ENCODE measurements around the gene PRSS16.

The PRSS16 gene

GRCh38 chr6:27275025-27275956 lies 27.8 kb downstream of the PRSS16 start:
- Histone ChIP-seq H3K4me3 (ENCODE audit: low read depth, low read length) (no peak overlapping the region), H3K27ac (no peak overlapping the region), H3K27me3 (replicated peaks) (peaks cover 2% of the 10 kb centered on the region), H3K36me3 (replicated peaks) (no peaks in the 10 kb centered on the region)
- in situ Hi-C loops (cut with HindIII; ENCODE audit: low pct_ligation_motif_present, low sequenced_read_pairs) = no loop called here
- no peak for TF ChIP-seq CTCF (IDR thresholded peaks at IDR 0.05; ENCODE audit: low read depth, low read length, missing control alignments)
- peak; percentile 24 for DNase-seq

- Histone ChIP-seq H3K27ac (no peak overlapping the region), H3K4me3 (ENCODE audit: low read depth, low read length) (peak overlapping the region; percentile 59), H3K27me3 (replicated peaks) (peaks cover 18% of the 10 kb centered on the region), H3K36me3 (replicated peaks) (no peaks in the 10 kb centered on the region)
- TF ChIP-seq CTCF (IDR thresholded peaks at IDR 0.05; ENCODE audit: low read depth, low read length, missing control alignments) = no peak
- in situ Hi-C loops (cut with HindIII; ENCODE audit: low pct_ligation_motif_present, low sequenced_read_pairs) = no loop called here
- no peak for DNase-seq
Measured at GRCh38 chr6:27279513-27280063, 32.1 kb downstream of the PRSS16 start.

GRCh38 chr6:27280064-27280539 lies 32.6 kb downstream of the PRSS16 start:
- peak overlapping the region; percentile 22 for H3K27ac ChIP-seq
- no peaks in the 10 kb centered on the region for H3K36me3 ChIP-seq (replicated peaks)
- peak overlapping the region; percentile 59 for H3K4me3 ChIP-seq (ENCODE audit: low read depth, low read length)
- in situ Hi-C loops (cut with HindIII; ENCODE audit: low pct_ligation_motif_present, low sequenced_read_pairs) = no loop called here
- peak; percentile 56 for DNase-seq
- no peak for TF ChIP-seq CTCF (IDR thresholded peaks at IDR 0.05; ENCODE audit: low read depth, low read length, missing control alignments)
- H3K27me3 ChIP-seq (replicated peaks) = peaks cover 18% of the 10 kb centered on the region

- TF ChIP-seq CTCF (IDR thresholded peaks at IDR 0.05; ENCODE audit: low read depth, low read length, missing control alignments) = no peak
- Histone ChIP-seq H3K4me3 (ENCODE audit: low read depth, low read length) (peak overlapping the region; percentile 59), H3K27me3 (replicated peaks) (peaks cover 18% of the 10 kb centered on the region), H3K27ac (peak overlapping the region; percentile 22), H3K36me3 (replicated peaks) (no peaks in the 10 kb centered on the region)
- in situ Hi-C loops (cut with HindIII; ENCODE audit: low pct_ligation_motif_present, low sequenced_read_pairs) = no loop called here
- DNase-seq = peak; percentile 47
Measured at GRCh38 chr6:27280540-27281000, 33.1 kb downstream of the PRSS16 start.

- DNase-seq = no peak
- H3K27ac ChIP-seq = no peak overlapping the region
- TF ChIP-seq CTCF (IDR thresholded peaks at IDR 0.05; ENCODE audit: low read depth, low read length, missing control alignments) = no peak
- H3K27me3 ChIP-seq (replicated peaks) = peaks cover 22% of the 10 kb centered on the region
- peak overlapping the region; percentile 59 for H3K4me3 ChIP-seq (ENCODE audit: low read depth, low read length)
- no peaks in the 10 kb centered on the region for H3K36me3 ChIP-seq (replicated peaks)
- in situ Hi-C loops (cut with HindIII; ENCODE audit: low pct_ligation_motif_present, low sequenced_read_pairs) = no loop called here
Measured at GRCh38 chr6:27281105-27281539, 33.6 kb downstream of the PRSS16 start.
